Upper lobe of left lung (tissue), 4 donors: Measurements from ENCODE around the gene LCN9.

ENCODE experiments used
- POLR2A ChIP-seq, 4 donors: fragments of 450-650 bp; IDR thresholded peaks; one replicate each; pipeline ENCODE4 v1.5.1; 2016 to 2017; ENCODE audit warnings: antibody characterized with exemption in 4 of 4, mild to moderate bottlenecking in 2 of 4
- POLR2AphosphoS5 ChIP-seq, 2 donors: sonication (generic); formaldehyde crosslinking; IDR thresholded peaks; one replicate each; pipeline ENCODE4 v1.5.1; 2017; ENCODE audit warnings: antibody characterized with exemption in 2 of 2
- TF ChIP-seq, protein P1 (sequence below), 6 experiments: fragments of 450-650 bp in 4 of 6; fragments of 200-600 bp in 2 of 6; sonication (generic) in 2 of 6; IDR thresholded peaks; one replicate each; pipeline ENCODE4 v1.5.1; 2016 to 2019; ENCODE audit warnings: antibody characterized with exemption in 6 of 6

DNA sequence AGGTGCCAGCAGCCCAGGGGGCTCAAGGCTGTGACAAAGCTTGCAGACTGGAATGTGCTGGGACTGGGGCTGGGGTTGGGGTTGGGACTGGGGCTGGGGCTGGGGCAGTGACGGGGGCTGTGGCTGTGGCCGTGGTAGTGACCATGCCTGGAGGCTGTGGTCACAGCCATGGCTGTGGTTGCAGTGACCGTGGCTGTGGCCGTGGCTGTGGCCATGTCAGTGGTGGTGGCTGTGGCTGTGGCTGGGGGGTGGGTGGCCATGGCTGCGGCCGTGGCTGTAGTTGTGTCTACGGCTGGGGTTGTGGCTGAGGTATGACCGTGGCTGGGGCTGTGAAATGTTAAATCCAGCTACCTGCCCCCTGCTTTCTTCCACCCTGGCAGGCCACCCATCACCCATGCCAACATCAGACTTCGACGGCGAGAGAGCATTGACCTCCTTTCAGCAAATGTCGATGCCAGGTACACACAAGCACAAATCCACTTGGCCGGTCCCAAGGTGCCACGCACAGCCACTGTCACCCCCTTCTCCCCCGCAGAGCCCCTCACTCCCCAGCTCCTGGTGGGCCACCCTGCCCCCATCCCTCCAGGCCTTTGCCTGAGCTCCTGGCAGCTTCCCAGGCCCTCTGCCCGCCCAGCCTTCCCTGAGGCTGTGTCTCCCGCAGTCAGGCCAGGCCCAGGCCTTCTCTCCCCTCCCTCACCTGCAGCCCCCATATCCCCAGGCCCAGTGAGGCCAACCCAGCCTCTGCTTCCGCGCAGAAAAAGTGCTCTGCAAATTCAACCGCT, 15.3 kb downstream of the LCN9 start:
- TF ChIP-seq, protein P1, sequence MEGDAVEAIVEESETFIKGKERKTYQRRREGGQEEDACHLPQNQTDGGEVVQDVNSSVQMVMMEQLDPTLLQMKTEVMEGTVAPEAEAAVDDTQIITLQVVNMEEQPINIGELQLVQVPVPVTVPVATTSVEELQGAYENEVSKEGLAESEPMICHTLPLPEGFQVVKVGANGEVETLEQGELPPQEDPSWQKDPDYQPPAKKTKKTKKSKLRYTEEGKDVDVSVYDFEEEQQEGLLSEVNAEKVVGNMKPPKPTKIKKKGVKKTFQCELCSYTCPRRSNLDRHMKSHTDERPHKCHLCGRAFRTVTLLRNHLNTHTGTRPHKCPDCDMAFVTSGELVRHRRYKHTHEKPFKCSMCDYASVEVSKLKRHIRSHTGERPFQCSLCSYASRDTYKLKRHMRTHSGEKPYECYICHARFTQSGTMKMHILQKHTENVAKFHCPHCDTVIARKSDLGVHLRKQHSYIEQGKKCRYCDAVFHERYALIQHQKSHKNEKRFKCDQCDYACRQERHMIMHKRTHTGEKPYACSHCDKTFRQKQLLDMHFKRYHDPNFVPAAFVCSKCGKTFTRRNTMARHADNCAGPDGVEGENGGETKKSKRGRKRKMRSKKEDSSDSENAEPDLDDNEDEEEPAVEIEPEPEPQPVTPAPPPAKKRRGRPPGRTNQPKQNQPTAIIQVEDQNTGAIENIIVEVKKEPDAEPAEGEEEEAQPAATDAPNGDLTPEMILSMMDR (IDR thresholded peaks at IDR 0.05) = no peak
- TF ChIP-seq POLR2AphosphoS5 (IDR thresholded peaks at IDR 0.05) (no peak), POLR2A (IDR thresholded peaks at IDR 0.05) (no peak)
